Measurements from ENCODE around the gene TP53. TPM values are rescaled to one million over a fixed set of nuclear protein-coding genes. Genes with fewer than 3 reads are reported as not detected.

The TP53 gene
- 9.9 TPM for total RNA-seq

DNA sequence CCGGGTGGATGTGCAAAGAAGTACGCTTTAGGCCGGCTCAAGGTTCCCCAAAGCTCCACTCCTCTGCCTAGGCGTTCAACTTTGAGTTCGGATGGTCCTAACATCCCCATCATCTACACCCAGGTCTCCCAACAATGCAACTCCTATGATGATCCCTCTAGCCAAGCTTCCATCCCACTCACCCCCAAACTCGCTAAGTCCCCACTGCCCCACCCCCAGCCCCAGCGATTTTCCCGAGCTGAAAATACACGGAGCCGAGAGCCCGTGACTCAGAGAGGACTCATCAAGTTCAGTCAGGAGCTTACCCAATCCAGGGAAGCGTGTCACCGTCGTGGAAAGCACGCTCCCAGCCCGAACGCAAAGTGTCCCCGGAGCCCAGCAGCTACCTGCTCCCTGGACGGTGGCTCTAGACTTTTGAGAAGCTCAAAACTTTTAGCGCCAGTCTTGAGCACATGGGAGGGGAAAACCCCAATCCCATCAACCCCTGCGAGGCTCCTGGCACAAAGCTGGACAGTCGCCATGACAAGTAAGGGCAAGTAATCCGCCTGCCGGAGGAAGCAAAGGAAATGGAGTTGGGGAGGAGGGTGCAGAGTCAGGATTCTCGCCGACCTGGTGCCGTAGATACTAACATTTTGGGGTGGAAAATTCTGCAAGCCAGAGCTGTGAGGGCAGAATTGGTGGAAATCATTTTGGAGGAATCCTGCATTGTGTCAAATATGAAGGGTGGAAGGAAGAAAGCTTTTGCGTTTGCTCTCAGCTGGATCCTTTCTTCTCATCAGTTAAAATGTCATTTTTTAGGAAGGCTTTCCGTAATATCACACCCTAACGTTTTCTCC, at the start of gene TP53:
TP53 (minus strand) TSS at position 419 of the 836 bp plus-strand sequence. CDS start 10,896 bp downstream, outside the sequence.
- Histone ChIP-seq H3K4me1 (ENCODE audit: insufficient read depth, low read length) (peaks cover 30% of the 10 kb centered on the region), H3K4me3 (ENCODE audit: low read length) (peak within 1 kb of the TSS; percentile 100), H3K27me3 (ENCODE audit: insufficient read depth, low read length) (no peaks in the 10 kb centered on the region), H3K9me3 (ENCODE audit: low read depth, low read length) (no peaks in the 10 kb centered on the region)

DNA sequence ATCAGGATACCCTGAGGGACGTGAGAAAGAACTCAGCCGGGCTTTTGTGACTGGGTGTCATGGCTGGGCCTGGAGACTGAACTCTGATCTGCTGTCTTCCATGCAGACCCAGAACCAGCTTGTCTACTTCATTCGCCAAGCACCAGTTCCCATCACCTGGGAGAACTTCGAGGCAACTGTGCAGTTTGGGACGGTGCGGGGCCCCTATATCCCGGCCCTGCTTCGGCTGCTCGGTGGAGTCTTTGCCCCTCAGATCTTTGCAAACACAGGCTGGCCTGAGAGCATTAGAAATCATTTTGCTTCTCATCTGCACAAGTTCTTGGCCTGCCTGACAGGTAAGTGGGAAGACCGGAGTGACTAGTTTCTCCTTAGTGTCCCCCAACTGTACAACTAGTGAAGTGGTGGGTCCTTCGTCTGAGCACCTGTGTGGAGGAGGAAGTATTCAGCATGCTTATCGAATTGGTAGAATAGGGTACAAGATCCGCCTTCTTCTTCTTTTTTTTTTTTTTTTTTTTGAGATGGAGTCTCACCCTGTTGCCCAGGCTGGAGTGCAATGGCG, 45.8 kb upstream of the TP53 start:
- no peaks in the 10 kb centered on the region for H3K9me3 ChIP-seq (ENCODE audit: low read depth, low read length)
- peaks cover 9% of the 10 kb centered on the region for H3K4me1 ChIP-seq (ENCODE audit: insufficient read depth, low read length)
- H3K4me3 ChIP-seq (ENCODE audit: low read length) = no peak overlapping the region
- H3K27me3 ChIP-seq (ENCODE audit: insufficient read depth, low read length) = no peaks in the 10 kb centered on the region

- no peaks in the 10 kb centered on the region for H3K9me3 ChIP-seq (ENCODE audit: low read depth, low read length)
- no peaks in the 10 kb centered on the region for H3K27me3 ChIP-seq (ENCODE audit: insufficient read depth, low read length)
- H3K4me3 ChIP-seq (ENCODE audit: low read length) = no peak overlapping the region
- peaks cover 9% of the 10 kb centered on the region for H3K4me1 ChIP-seq (ENCODE audit: insufficient read depth, low read length)
Measured at GRCh38 chr17:7729816-7730215, 42.5 kb upstream of the TP53 start.

- H3K27me3 ChIP-seq (ENCODE audit: insufficient read depth, low read length) = no peaks in the 10 kb centered on the region
- H3K4me1 ChIP-seq (ENCODE audit: insufficient read depth, low read length) = peaks cover 9% of the 10 kb centered on the region
- no peak overlapping the region for H3K4me3 ChIP-seq (ENCODE audit: low read length)
- no peaks in the 10 kb centered on the region for H3K9me3 ChIP-seq (ENCODE audit: low read depth, low read length)
Measured at GRCh38 chr17:7727886-7728285, 40.6 kb upstream of the TP53 start.

- Histone ChIP-seq H3K9me3 (ENCODE audit: low read depth, low read length) (no peaks in the 10 kb centered on the region), H3K27me3 (ENCODE audit: insufficient read depth, low read length) (peaks cover 29% of the 10 kb centered on the region), H3K4me1 (ENCODE audit: insufficient read depth, low read length) (peaks cover 18% of the 10 kb centered on the region), H3K4me3 (ENCODE audit: low read length) (no peak overlapping the region)
Measured at GRCh38 chr17:7721612-7722011, 34.3 kb upstream of the TP53 start.

GRCh38 chr17:7720125-7720524, 32.8 kb upstream of the TP53 start:
- H3K9me3 ChIP-seq (ENCODE audit: low read depth, low read length) = no peaks in the 10 kb centered on the region
- H3K4me1 ChIP-seq (ENCODE audit: insufficient read depth, low read length) = peaks cover 20% of the 10 kb centered on the region
- H3K4me3 ChIP-seq (ENCODE audit: low read length) = no peak overlapping the region
- peaks cover 43% of the 10 kb centered on the region for H3K27me3 ChIP-seq (ENCODE audit: insufficient read depth, low read length)

GRCh38 chr17:7719661-7720060, 32.4 kb upstream of the TP53 start:
- peaks cover 43% of the 10 kb centered on the region for H3K27me3 ChIP-seq (ENCODE audit: insufficient read depth, low read length)
- no peak overlapping the region for H3K4me3 ChIP-seq (ENCODE audit: low read length)
- peaks cover 20% of the 10 kb centered on the region for H3K4me1 ChIP-seq (ENCODE audit: insufficient read depth, low read length)
- no peaks in the 10 kb centered on the region for H3K9me3 ChIP-seq (ENCODE audit: low read depth, low read length)

GRCh38 chr17:7717756-7718350, 30.6 kb upstream of the TP53 start:
- peaks cover 20% of the 10 kb centered on the region for H3K4me1 ChIP-seq (ENCODE audit: insufficient read depth, low read length)
- peaks cover 45% of the 10 kb centered on the region for H3K27me3 ChIP-seq (ENCODE audit: insufficient read depth, low read length)
- H3K9me3 ChIP-seq (ENCODE audit: low read depth, low read length) = no peaks in the 10 kb centered on the region
- no peak overlapping the region for H3K4me3 ChIP-seq (ENCODE audit: low read length)

- H3K9me3 ChIP-seq (ENCODE audit: low read depth, low read length) = no peaks in the 10 kb centered on the region
- peaks cover 20% of the 10 kb centered on the region for H3K4me1 ChIP-seq (ENCODE audit: insufficient read depth, low read length)
- no peak within 1 kb of the TSS for H3K4me3 ChIP-seq (ENCODE audit: low read length)
- peaks cover 45% of the 10 kb centered on the region for H3K27me3 ChIP-seq (ENCODE audit: insufficient read depth, low read length)
Measured at GRCh38 chr17:7716901-7717755, 29.8 kb upstream of the TP53 start, which contains the start of gene DNAH2. Gene DNAH2, plus strand, starts transcription at chr17:7717744. Its CDS starts 1,991 bp downstream, at chr17:7719735.

DNA sequence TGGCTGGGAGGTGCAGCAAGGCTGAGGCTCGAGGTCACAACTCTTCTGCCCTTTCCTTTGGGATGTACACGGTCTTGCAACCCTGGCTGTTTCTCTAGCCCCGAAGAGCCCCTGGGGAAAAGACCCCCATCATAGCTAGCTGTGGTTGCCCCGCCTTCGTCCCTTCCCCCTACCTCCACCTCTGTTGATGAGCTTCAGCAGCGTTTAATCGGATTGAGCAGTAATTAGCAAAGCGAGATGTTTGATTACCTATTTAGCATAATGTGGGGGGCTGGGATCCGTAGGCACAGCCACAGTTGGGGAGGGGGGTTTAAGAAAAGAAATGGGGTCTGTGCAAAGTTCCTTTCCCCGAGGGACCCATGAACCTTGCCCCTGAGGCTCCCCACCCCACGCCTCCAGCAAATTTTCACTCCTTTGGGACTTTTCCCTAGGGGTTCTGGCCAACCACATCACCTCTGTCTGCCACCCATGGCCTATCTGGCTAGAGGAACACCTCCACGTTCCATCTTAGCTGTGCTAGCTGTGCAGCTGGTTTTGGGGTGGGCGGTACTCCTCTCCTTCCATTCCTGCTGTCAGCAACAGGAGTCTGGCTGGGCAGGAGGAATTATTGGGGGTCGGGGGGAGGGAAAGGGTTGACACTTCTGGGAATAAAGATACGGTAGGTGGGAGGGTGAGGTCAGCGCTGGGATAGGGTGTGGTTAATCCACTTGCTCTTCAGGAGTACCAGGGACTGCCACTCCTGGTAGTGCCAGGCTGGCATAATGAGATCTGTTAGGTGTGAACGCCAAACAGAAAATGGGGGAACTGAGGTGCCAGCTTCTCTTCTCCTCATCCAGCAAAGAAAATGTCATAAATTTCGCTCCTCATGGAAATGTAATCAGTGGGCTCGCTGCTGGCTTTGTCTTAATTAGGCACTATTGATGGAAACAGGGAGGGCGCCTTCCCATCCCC, 28.9 kb upstream of the TP53 start:
- Histone ChIP-seq H3K4me1 (ENCODE audit: insufficient read depth, low read length) (peaks cover 21% of the 10 kb centered on the region), H3K4me3 (ENCODE audit: low read length) (no peak overlapping the region), H3K9me3 (ENCODE audit: low read depth, low read length) (no peaks in the 10 kb centered on the region), H3K27me3 (ENCODE audit: insufficient read depth, low read length) (peaks cover 48% of the 10 kb centered on the region)

- peaks cover 34% of the 10 kb centered on the region for H3K4me1 ChIP-seq (ENCODE audit: insufficient read depth, low read length)
- H3K4me3 ChIP-seq (ENCODE audit: low read length) = no peak overlapping the region
- no peaks in the 10 kb centered on the region for H3K9me3 ChIP-seq (ENCODE audit: low read depth, low read length)
- H3K27me3 ChIP-seq (ENCODE audit: insufficient read depth, low read length) = peaks cover 48% of the 10 kb centered on the region
Measured at GRCh38 chr17:7714721-7715594, 27.7 kb upstream of the TP53 start.

- Histone ChIP-seq H3K4me1 (ENCODE audit: insufficient read depth, low read length) (peaks cover 34% of the 10 kb centered on the region), H3K9me3 (ENCODE audit: low read depth, low read length) (no peaks in the 10 kb centered on the region), H3K4me3 (ENCODE audit: low read length) (no peak overlapping the region), H3K27me3 (ENCODE audit: insufficient read depth, low read length) (peaks cover 39% of the 10 kb centered on the region)
Measured at GRCh38 chr17:7713782-7714181, 26.5 kb upstream of the TP53 start.

GRCh38 chr17:7712111-7712771, 25.0 kb upstream of the TP53 start:
- H3K4me1 ChIP-seq (ENCODE audit: insufficient read depth, low read length) = peaks cover 22% of the 10 kb centered on the region
- H3K9me3 ChIP-seq (ENCODE audit: low read depth, low read length) = no peaks in the 10 kb centered on the region
- H3K4me3 ChIP-seq (ENCODE audit: low read length) = no peak overlapping the region
- H3K27me3 ChIP-seq (ENCODE audit: insufficient read depth, low read length) = peaks cover 25% of the 10 kb centered on the region

Measured in mononuclear cell (primary cell).